Left ventricle myocardium superior (tissue), 1 donor: Measurements from ENCODE around the gene CCNY. TPM values are rescaled to one million over a fixed set of nuclear protein-coding genes. Genes with fewer than 3 reads are reported as not detected.

Experiments
- ATAC-seq: fragments of 200-7000 bp; cut with Tn5 transposase; one replicate; pipeline ENCODE4 v1.9.1; 2020; ENCODE audit warnings: mild to moderate bottlenecking, moderate library complexity
- DNase-seq: peaks from one replicate; pipeline ENCODE4 v3.0.0-alpha.2; 2020
- intact Hi-C: fragments of 100-400 bp; cut with micrococcal nuclease; formaldehyde crosslinking; loops from one replicate; pipeline ENCODE4 v1.11.0; 2022
- total RNA-seq: library from RNA; stranded (reverse); fragmentation: NEBNext Ultra II Directional; extraction: Animal tissue kit (Norgen Biotek cat#: 25700); gene quantifications from one replicate; pipeline ENCODE4 v1.2.1, GENCODE V29; 2021
- donor health status: DM: no; HTN: yes; CAD: no; lungs with severe emphysema.

Gene CCNY
- total RNA-seq, 1 donor from 2014 or later = 94.4 TPM

- DNase-seq (no peak), ATAC-seq (no peak)
- intact Hi-C loops = no loop called here
These were observed 102.6 kb downstream of the CCNY start for GRCh38 chr10:35438718-35439571.

- no peak for DNase-seq
- intact Hi-C loops = no loop called here
- peak; percentile 21 for ATAC-seq
These were observed 103.7 kb downstream of the CCNY start for GRCh38 chr10:35440016-35440415.

GRCh38 chr10:35442028-35442427 lies 105.7 kb downstream of the CCNY start:
- ATAC-seq (no peak), DNase-seq (no peak)
- intact Hi-C loops = loop anchor here (2.0 kb wide), 1 partner anchor 49 kb away; no protein-coding TSS in a partner anchor

GRCh38 chr10:35442592-35442991 lies 106.3 kb downstream of the CCNY start:
- intact Hi-C loops = loop anchor here (2.0 kb wide), 1 partner anchor 50 kb away; no protein-coding TSS in a partner anchor
- no peak for ATAC-seq

GRCh38 chr10:35443858-35444257 lies 107.5 kb downstream of the CCNY start:
- no peak for ATAC-seq
- intact Hi-C loops = loop anchor here (2.0 kb wide), 1 partner anchor 51 kb away; no protein-coding TSS in a partner anchor
- DNase-seq = no peak

More at GRCh38 chr10:35442592-35442991, 106.3 kb downstream of the CCNY start:
- no peak for DNase-seq

GRCh38 chr10:35445150-35445884 lies 109.0 kb downstream of the CCNY start:
- intact Hi-C loops = no loop called here
- ATAC-seq (no peak), DNase-seq (no peak)

- no peak for DNase-seq
- ATAC-seq = no peak
- intact Hi-C loops = no loop called here
These were observed 110.1 kb downstream of the CCNY start for GRCh38 chr10:35446439-35446838.

- ATAC-seq = peak; percentile 30
These were observed 111.5 kb downstream of the CCNY start for GRCh38 chr10:35447693-35448407.

GRCh38 chr10:35448687-35449662 lies 112.7 kb downstream of the CCNY start:
- DNase-seq = no peak
- ATAC-seq = peak; percentile 39
- intact Hi-C loops = no loop called here

More at GRCh38 chr10:35447693-35448407, 111.5 kb downstream of the CCNY start:
- DNase-seq = no peak
- intact Hi-C loops = no loop called here

- no peak for DNase-seq
- ATAC-seq = no peak
- intact Hi-C loops = no loop called here
These were observed 113.6 kb downstream of the CCNY start for GRCh38 chr10:35449944-35450343.

- DNase-seq (peak; percentile 73), ATAC-seq (peak; percentile 67)
- intact Hi-C loops = no loop called here
These were observed 115.1 kb downstream of the CCNY start for GRCh38 chr10:35451151-35452016.

- intact Hi-C loops = no loop called here
- no peak for ATAC-seq
- DNase-seq = no peak
These were observed 115.9 kb downstream of the CCNY start for GRCh38 chr10:35452171-35452570.

- no peak for DNase-seq
- ATAC-seq = no peak
- intact Hi-C loops = no loop called here
These were observed 116.5 kb downstream of the CCNY start for GRCh38 chr10:35452847-35453246.

GRCh38 chr10:35453855-35454532 lies 117.7 kb downstream of the CCNY start:
- intact Hi-C loops = no loop called here
- peak; percentile 52 for ATAC-seq
- no peak for DNase-seq

GRCh38 chr10:35456153-35456720 lies 119.9 kb downstream of the CCNY start:
- intact Hi-C loops = no loop called here
- no peak for ATAC-seq
- DNase-seq = no peak

GRCh38 chr10:35456784-35457183 lies 120.5 kb downstream of the CCNY start:
- ATAC-seq (no peak), DNase-seq (no peak)
- intact Hi-C loops = no loop called here
